Lower leg skin (tissue), 3 donors: ENCODE measurements around the gene PLA2G2D.

ENCODE experiments used
- CTCF ChIP-seq, 3 donors: fragments of 450-650 bp; IDR thresholded peaks; one replicate each; pipeline ENCODE4 v1.5.1; 2016; ENCODE audit warnings: antibody characterized with exemption in 3 of 3, mild to moderate bottlenecking in 3 of 3, moderate library complexity in 2 of 3
- POLR2A ChIP-seq, 2 donors: fragments of 450-650 bp; IDR thresholded peaks; one replicate each; pipeline ENCODE4 v1.6.1; 2016 to 2017; ENCODE audit warnings: antibody characterized with exemption in 2 of 2, mild to moderate bottlenecking in 1 of 2, moderate library complexity in 1 of 2

GRCh38 chr1:20070357-20070756, 49.0 kb downstream of the PLA2G2D start:
- TF ChIP-seq CTCF (IDR thresholded peaks at IDR 0.05) (no peak), POLR2A (IDR thresholded peaks at IDR 0.05) (no peak)
